ENCODE measurements around the gene ALDH1L1. TPM values are rescaled to one million over a fixed set of nuclear protein-coding genes. Genes with fewer than 3 reads are reported as not detected.

Gene ALDH1L1
- polyA plus RNA-seq, 3 donors, result not detected

GRCh38 chr3:126160243-126161210 is 19.9 kb downstream of the ALDH1L1 start:
- no peak for DNase-seq
- no peak overlapping the region for H3K27ac Mint-ChIP-seq
- no peaks in the 10 kb centered on the region for H3K36me3 Mint-ChIP-seq
- H3K9ac ChIP-seq (ENCODE audit: insufficient read depth, low read length, poor library complexity, severe bottlenecking), result no peak overlapping the region
- no peak overlapping the region for H2AFZ ChIP-seq (ENCODE audit: insufficient read depth, low read depth, low read length, poor library complexity, severe bottlenecking)
- H3K4me3 ChIP-seq (replicated peaks in 1 of 3; ENCODE audit: low read depth in 2 of 3, low read length in 3 of 3), result no peak overlapping the region
- peaks cover 6 to 23% (median 14%) of the 10 kb centered on the region in 3 donors for H3K27me3 Mint-ChIP-seq (ENCODE audit: low read depth in 3 of 3)
- H3K9me3 Mint-ChIP-seq, result peaks cover 0 to 10% (median 3%) of the 10 kb centered on the region in 7 donors
- no peaks in the 10 kb centered on the region for H3K4me1 ChIP-seq (ENCODE audit: control insufficient read depth in 1 of 2, insufficient read depth in 2 of 2, low read length in 2 of 2)
- H3K4me3 Mint-ChIP-seq, result no peak overlapping the region
- no peaks in the 10 kb centered on the region for H3K36me3 ChIP-seq (replicated peaks in 1 of 2; ENCODE audit: control insufficient read depth in 1 of 2, insufficient read depth in 2 of 2, low read length in 2 of 2)
- intact Hi-C loops (cut with micrococcal nuclease), result no loop called here
- H3K27me3 ChIP-seq (ENCODE audit: control insufficient read depth in 2 of 2, insufficient read depth in 2 of 2, low read length in 2 of 2), result peaks cover 3 to 4% of the 10 kb centered on the region in 2 donors
- no peak overlapping the region for H3K4me2 ChIP-seq (replicated peaks; ENCODE audit: extremely low read depth, low read length, poor library complexity, severe bottlenecking)
- no peaks in the 10 kb centered on the region for H3K9me3 ChIP-seq (replicated peaks in 1 of 2; ENCODE audit: control insufficient read depth in 1 of 2, insufficient read depth in 1 of 2, low read length in 2 of 2)
- H3K27ac ChIP-seq (ENCODE audit: low read depth in 1 of 2, low read length in 2 of 2), result no peak overlapping the region
- WGBS (ENCODE audit: insufficient coverage), result 96% methylated on average over 6 of the region's 10 CpGs
- H3K4me1 Mint-ChIP-seq, result no peaks in the 10 kb centered on the region
- TF ChIP-seq CTCF (IDR thresholded peaks at IDR 0.05), result no peak
- no peaks in the 10 kb centered on the region for H4K20me1 ChIP-seq (ENCODE audit: insufficient read depth, low read length)
- no peaks in the 10 kb centered on the region for H3K79me2 ChIP-seq (ENCODE audit: insufficient read depth, low read length)

- Mint-ChIP-seq H3K9me3 (peaks cover 0 to 9% (median 1%) of the 10 kb centered on the region in 7 donors), H3K27ac (peak overlapping the region in 1 of 7 donors; percentile 25), H3K4me3 (no peak overlapping the region), H3K27me3 (ENCODE audit: low read depth in 3 of 3) (peaks cover 5 to 17% (median 14%) of the 10 kb centered on the region in 3 donors), H3K4me1 (no peaks in the 10 kb centered on the region), H3K36me3 (no peaks in the 10 kb centered on the region)
- H3K9ac ChIP-seq (ENCODE audit: insufficient read depth, low read length, poor library complexity, severe bottlenecking), result no peak overlapping the region
- H3K27me3 ChIP-seq (ENCODE audit: control insufficient read depth in 2 of 2, insufficient read depth in 2 of 2, low read length in 2 of 2), result peaks cover 0 to 4% of the 10 kb centered on the region in 2 donors
- H3K79me2 ChIP-seq (ENCODE audit: insufficient read depth, low read length), result no peaks in the 10 kb centered on the region
- H3K36me3 ChIP-seq (replicated peaks in 1 of 2; ENCODE audit: control insufficient read depth in 1 of 2, insufficient read depth in 2 of 2, low read length in 2 of 2), result no peaks in the 10 kb centered on the region
- H3K27ac ChIP-seq (ENCODE audit: low read depth in 1 of 2, low read length in 2 of 2), result no peak overlapping the region
- H3K4me3 ChIP-seq (replicated peaks in 1 of 3; ENCODE audit: low read depth in 2 of 3, low read length in 3 of 3), result no peak overlapping the region
- H3K4me2 ChIP-seq (replicated peaks; ENCODE audit: extremely low read depth, low read length, poor library complexity, severe bottlenecking), result no peak overlapping the region
- intact Hi-C loops (cut with micrococcal nuclease), result no loop called here
- TF ChIP-seq CTCF (IDR thresholded peaks at IDR 0.05), result no peak
- no peaks in the 10 kb centered on the region for H3K4me1 ChIP-seq (ENCODE audit: control insufficient read depth in 1 of 2, insufficient read depth in 2 of 2, low read length in 2 of 2)
- WGBS (ENCODE audit: insufficient coverage), result 80% methylated on average over 1 of the region's 1 CpG
- no peaks in the 10 kb centered on the region for H4K20me1 ChIP-seq (ENCODE audit: insufficient read depth, low read length)
- H3K9me3 ChIP-seq (replicated peaks in 1 of 2; ENCODE audit: control insufficient read depth in 1 of 2, insufficient read depth in 1 of 2, low read length in 2 of 2), result no peaks in the 10 kb centered on the region
- no peak overlapping the region for H2AFZ ChIP-seq (ENCODE audit: insufficient read depth, low read depth, low read length, poor library complexity, severe bottlenecking)
- no peak for DNase-seq
Measured at GRCh38 chr3:126159476-126159875, 20.9 kb downstream of the ALDH1L1 start.
